HG02970 (cell line): Measurements from ENCODE around the gene CAMK2N2.

Experiments used
- ATAC-seq: cut with Tn5 transposase; IDR thresholded peaks from one replicate; pipeline ENCODE4 v1.9.1; 2021; ENCODE audit warnings: mild to moderate bottlenecking, moderate library complexity, moderate number of reproducible peaks; ENCODE audit not compliant: unreplicated experiment, low FRiP score

Gene CAMK2N2

DNA sequence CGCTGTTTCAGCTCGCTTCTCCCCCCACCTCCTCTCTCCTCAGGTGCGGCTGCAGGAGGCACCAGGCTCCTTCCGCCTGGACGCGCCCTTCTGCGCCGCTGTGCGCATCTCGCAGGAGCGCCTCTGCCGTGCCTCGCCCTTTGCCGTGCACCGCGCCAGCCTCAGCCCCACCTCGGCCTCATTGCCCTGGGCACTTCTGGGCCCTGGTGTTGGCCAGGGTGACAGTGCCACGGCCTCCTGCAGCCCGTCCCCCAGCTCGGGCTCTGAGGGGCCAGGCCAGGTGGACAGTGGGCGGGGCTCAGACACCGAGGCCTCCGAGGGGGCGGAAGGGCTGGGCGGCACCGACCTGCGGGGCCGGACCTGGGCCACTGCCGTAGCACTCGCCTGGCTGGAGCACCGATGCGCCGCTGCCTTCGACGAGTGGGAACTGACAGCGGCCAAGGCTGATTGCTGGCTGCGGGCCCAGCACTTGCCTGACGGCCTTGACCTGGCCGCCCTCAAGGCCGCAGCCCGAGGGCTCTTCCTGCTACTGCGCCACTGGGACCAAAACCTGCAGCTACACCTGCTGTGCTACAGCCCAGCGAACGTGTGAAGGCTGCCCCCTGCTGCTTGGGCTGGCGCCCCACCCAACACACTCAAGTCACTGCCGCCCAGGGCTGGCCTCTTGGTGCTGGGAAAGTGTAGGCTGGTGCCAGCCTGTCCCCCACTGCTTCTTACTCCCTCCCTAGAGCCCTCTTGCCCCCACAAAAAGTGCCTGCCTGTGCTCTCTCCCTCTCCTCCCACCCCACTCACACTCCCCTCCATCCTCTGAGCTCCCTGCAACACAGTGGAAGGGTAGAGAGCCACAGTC, 19.7 kb downstream of the CAMK2N2 start:
- no peak for ATAC-seq

DNA sequence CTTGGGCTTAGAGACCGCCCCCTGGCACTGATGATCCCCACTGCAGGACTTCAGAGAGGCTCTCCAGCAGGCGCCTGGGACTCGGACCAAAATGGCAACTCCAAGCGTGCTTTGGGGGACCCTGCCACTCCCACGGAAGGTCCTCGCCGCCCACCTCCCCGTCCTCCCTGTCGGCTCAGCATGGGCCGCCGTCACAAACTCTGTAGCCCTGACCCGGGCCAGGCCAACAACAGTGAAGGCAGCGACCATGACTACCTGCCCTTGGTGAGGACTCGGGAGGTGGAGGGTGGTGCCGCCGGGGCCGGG, 20.3 kb downstream of the CAMK2N2 start:
- no peak for ATAC-seq

GRCh38 chr3:184240384-184241140, 20.8 kb downstream of the CAMK2N2 start:
- ATAC-seq: no peak

GRCh38 chr3:184239708-184240107, 21.6 kb downstream of the CAMK2N2 start:
- no peak for ATAC-seq

DNA sequence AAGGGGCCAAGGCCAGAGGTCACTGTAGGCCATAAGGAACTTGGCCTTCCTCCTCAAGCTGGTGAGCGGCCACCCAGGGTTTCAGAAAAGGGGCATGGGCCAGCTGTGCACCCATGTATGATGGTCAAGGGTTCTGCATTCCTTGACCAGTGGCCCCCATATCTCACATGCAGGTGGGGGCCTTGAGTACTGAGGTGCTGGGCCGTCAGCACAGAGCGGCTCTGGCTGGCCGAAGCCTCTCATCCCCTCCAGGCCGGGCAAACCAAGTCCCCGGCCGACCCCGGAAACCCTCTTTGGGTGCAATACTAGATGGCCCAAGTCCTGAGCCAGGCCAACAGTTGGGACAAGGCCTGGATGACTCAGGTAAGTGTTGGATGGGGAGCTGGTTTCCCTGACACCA, 22.1 kb downstream of the CAMK2N2 start:
- ATAC-seq: no peak

DNA sequence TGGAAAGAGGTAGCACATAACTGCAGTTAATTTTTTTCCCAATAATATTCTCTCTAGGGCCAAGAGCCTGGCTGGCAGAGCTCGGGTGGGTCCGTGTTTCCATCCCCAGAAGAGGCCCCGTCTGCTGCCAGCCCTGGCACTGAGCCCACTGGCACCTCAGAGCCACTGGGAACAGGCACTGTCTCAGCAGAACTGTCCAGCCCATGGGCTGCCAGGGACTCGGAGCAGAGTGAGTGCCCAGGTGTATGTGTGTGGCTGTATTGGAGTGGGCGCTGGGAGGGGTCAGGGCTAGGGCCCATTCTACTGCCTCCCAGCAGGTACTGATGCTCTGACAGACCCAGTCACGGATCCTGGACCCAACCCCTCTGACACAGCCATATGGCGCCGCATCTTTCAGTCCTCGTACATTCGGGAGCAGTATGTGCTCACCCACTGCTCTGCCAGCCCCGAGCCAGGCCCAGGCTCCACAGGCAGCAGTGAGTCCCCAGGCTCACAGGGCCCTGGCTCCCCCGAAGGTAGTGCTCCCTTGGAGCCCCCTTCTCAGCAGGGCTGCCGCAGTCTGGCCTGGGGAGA, 23.0 kb downstream of the CAMK2N2 start:
- no peak for ATAC-seq

GRCh38 chr3:184237807-184238206, 23.5 kb downstream of the CAMK2N2 start:
- no peak for ATAC-seq

DNA sequence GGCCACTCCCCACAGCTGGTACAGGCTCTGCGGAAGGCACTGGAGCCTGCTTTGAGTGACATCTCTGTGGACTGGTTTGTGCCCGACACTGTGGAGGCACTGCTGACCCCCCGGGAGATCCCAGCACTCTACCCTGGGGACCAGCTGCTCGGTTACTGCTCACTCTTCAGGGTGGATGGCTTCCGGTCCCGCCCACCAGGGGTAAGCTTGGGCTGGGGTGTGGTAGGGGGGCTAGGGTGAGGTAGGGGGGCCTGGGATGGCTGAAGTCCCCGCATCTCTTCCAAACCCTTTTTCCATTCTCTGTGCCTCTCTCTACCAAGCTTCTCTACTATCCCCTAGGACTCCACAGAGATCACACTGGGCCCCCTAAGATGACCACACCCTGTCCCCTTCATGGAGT, 24.1 kb downstream of the CAMK2N2 start:
- no peak for ATAC-seq

DNA sequence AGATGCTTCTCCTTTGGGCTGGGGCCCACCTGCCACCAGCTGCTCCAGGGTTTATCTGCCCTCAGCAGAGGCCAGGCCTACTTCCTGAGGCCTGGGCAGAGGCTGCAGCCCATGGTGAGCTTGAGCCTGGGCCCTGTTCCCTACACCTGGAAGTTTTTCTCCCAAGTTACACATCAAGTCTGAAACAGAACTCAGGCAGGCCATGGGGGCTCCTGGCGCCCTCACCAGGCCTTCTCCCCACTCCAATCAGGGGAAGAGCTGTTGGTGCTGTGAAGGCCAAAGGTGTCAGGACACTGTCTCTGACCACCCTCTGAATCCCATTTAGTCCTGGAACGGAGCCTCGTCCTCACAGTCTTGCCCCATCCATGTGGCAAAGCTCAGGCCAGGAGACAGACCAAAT, 24.7 kb downstream of the CAMK2N2 start:
- no peak for ATAC-seq

DNA sequence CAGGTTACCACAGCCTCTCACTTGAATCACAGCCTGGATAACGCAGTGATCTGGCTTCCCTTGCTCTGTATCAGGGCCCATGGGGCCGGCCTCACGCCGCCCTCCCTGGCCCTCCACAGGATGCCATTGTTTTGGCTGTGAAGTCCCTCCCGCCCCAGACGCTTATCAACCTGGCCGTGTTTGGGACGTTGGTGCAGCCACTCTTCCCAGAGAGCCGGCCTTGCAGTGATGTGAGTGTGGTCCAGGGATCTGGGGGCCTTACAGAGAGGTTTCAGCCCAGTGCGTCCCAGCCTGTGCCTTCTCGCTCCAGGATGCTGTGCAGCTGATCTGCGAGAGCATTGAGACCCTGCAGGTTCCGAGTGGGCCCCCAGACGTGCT, 25.3 kb downstream of the CAMK2N2 start:
- ATAC-seq: no peak

DNA sequence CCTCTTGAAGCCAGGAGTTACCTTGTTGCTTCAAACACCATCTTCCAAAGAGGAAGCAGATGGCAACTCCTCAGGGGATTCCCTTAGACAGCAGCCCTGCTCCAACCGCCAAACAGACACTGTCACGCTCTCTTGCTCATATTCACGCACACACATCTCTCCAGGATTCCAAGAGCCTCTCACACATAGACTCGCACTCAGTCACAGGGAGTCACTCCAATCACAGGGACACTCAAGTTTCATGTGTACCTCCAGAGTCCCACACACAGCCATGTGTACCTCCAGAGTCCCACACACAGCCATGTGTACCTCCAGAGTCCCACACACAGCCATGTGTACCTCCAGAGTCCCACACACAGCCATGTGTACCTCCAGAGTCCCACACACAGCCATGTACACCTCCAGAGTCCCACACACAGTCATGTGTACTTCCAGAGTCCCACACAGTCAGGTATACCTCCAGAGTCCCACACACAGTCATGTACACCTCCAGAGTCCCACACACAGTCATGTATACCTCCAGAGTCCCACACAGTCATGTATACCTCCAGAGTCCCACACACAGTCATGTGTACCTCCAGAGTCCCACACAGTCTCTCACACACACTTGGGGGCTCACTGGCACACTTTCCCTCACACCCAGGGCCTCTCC, 25.8 kb downstream of the CAMK2N2 start:
- no peak for ATAC-seq

GRCh38 chr3:184234671-184235380, 26.5 kb downstream of the CAMK2N2 start:
- ATAC-seq: no peak

DNA sequence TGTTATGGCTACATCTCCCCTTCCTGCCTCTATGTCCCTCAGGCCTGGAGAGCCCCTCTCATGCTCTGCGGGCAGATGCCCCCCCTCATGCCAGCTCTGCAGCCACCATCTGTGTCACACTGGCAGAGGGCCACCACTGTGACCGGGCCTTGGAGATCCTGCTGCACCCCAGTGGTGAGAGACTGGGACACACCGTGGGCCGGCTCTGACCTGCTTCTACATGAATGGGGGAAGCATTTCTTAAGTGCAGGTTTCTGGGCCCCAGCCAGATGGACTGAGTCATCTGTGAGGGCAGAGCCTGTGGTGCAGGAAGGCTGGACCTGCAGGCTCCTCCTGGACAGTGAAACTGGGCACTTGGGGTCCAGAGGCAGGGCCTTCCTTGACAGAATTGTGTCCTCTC, 27.1 kb downstream of the CAMK2N2 start:
- no peak for ATAC-seq

DNA sequence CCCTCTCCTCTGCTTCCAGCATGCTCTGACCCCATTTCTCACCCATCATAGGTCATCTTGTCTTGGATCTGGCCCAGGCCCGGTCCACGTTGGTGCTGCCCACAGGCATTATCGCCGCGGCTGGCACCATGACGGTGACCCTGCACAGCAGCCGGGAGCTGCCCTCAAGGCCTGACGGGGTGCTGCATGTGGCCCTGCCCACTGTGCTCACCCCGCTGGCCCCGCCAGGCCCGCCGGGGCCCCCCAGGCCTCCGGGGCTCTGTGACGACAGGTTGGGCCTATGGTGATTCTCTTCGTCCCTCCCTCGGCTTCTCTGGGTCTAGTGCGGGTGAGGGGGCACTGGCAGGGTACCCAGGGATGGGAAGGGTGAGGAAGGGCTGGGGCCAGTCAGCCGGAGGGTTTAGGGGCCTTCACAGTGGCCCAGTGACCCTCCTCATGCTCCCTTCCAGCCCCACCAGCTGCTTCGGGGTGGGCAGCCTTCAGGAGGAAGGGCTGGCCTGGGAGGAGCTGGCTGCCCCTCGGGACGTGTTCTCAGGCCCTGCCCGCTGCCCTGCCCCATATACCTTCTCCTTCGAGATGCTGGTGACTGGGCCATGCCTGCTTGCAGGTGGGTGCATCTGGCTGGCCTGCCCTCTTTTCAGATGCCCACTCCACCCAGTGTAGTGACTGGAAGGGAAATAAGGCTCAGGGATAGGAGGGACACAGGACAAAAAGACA, 28.1 kb downstream of the CAMK2N2 start:
- no peak for ATAC-seq

GRCh38 chr3:184231671-184232070, 29.7 kb downstream of the CAMK2N2 start:
- no peak for ATAC-seq

DNA sequence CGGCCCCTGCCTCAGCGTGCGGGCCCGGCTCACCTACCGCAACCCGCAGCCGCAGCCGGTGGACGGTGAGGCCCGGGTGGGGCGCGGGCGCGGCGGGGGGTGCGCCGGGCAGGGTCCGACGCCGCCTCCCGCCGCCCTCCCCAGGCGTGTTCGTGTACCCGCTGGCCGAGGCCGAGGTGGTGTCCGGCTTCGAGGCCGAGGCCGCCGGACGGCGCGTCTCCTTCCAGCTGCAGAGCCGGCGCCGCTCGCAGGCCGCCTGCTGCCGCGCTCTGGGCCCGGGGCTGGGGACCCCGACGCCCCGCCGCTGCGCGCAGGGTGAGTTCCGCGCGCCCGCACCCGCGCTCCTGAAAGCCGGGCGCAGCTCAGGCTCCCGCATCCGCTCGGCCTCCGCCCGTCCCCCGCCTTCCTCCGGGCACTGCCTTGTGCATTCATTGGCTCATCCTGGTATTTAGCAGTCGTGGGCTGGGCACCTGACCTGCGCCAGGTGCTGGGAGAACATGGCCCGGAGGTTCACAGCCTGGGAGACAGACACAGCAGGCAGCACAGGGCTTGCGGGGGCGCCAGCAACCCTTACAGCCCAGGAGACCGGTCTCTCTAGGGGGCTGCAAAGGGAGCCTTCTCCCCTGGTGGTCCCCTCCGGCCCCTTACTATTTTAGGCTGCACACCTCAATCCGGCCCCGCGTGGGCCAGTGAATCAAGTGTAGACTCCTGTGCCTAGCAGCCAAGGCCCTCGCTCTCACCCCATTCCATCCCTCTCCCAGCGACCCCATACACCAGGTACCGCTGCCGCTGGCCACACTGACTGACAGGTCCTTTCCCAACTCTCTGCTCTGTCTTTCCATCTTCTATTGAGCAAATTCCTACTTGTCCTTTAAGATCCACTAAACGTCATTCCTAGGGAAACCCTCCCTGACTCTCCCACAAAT, 30.5 kb downstream of the CAMK2N2 start:
- no peak for ATAC-seq

DNA sequence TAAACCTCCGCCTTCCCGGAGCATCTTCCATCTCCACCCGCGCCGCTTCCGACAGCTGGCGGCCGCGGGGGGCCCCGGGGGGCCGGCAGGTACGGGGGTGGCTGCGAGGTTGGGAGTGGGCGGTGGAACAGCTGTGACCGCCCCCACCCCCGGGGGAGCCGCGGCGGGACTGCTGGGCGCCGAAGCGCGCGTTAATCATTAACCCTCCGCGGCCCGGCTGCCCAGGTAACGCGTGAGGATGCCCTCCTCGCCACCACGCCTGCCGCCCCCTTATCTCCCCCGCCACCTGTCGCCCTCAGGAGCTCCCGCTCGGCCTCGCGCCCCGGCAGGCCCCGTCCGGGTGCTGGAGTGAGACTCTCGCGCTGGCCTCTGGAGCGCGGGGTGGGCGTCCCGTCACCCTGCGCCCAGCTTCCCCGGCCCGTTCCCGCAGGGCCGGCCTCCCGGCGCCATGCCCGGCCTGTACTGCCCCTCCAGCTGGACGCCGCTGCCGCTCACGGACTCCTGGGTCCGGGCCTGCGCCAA, 31.2 kb downstream of the CAMK2N2 start:
- no peak for ATAC-seq

DNA sequence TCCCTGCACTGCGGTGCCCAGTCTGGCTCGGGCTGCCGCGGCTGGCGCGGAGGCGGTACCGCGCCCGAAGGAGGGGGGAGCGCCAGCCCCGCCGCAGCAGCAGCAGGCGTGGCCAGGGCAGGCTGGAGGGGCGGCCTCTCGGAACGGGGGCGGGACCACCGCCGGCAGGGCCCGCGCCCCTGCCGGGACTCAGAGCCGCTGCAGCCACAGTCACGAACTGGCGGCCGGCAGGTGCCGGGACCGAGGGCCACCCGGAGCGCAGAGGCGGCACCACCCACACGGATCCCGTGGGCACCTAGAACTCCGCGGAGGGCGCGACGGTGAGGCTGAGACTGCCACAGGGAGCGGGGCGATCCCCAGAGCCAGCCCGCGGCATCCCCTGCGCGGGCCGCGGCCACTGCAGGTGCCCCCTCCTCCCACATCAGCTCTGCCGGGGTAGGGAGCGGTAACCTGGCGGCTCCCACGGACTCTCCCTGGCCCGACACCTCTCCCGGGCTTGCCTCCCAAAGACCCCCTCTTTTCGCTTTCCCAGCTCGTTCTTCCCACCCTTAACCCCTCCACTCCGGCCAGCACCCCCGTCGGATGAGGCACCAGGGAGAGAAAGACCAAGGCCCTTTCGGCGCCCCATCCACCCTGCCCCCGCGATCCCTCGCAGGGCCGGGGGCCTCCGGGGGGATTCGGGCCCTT, 31.8 kb downstream of the CAMK2N2 start, which contains the start of gene VWA5B2:
VWA5B2 (plus strand) TSS at position 192 of the 687 bp plus-strand sequence. CDS start 944 bp downstream, outside the sequence.
- ATAC-seq: no peak
